ENCODE measurements around the gene WASF3.
"Not testable (repeated sequence)": the region's sequence is repeated elsewhere in the genome, so short reads cannot be mapped to it uniquely, and the experiment has no call there.

Gene WASF3

GRCh38 chr13:26590951-26591350 lies 33.5 kb downstream of the WASF3 start:
- no peak for DNase-seq

DNA sequence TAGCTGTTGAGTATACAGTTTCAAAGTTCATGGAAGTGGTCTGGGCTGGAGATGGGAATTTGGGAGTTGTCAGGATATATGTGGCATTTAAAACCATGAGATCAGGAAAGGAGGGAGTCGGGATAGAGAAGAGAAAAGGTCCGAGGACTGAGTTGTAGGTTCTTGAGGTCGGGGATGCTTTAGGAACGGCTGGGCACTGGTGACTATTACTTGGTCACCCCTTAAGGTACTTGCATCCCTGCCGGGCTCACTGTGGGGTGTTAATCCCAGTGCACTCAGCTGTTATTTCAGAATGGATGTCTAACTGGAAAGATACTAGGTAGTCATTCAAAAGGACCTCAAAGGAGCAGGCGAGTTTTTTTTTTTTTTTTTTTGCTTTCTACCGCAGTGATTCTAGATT lies 34.2 kb downstream of the WASF3 start:
- DNase-seq, result no peak

DNA sequence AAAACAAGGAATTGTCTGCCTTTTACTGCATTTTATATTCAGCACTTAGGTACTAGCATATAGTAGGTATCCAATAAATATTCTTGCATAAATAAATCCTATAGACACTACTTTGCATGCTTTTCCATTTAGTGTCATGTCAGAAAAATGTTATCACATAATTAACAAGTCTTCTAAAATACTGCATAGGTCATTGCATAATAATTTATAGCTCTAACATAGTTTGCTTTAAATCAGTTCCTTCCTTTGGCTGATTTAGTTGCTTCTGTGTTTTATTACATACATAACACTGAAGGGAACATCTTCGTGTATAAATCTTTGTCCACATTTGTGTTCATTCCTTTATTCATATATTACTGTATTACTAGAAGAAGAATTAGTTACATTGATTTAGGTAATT lies 36.2 kb downstream of the WASF3 start:
- DNase-seq, result no peak

DNA sequence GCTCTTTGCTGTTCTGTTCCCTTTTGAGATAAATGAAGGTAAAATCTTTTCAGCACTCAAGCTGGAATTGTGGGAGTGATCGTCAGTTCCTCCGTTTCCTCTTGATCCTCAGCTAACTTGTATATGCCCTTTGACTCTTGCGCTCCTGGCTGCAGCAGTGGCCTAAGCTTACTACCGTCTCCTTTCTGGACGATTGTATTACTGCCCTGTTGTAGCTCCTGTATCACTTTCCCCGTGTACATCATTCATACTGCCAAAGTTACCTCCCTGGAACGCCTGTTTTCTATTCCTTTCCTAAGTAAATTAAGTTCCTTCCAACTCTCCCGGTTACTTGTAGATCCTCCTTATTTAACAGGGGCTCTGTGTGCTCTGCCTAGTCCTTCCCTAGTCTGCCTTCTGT lies 36.9 kb downstream of the WASF3 start:
- DNase-seq, result no peak

- no peak for DNase-seq
Measured at GRCh38 chr13:26596458-26596857, 39.0 kb downstream of the WASF3 start.

- DNase-seq, result no peak
Measured at GRCh38 chr13:26599403-26599802, 41.9 kb downstream of the WASF3 start.

- DNase-seq, result no peak
Measured at GRCh38 chr13:26599860-26600259, 42.4 kb downstream of the WASF3 start.

GRCh38 chr13:26600343-26600742 lies 42.9 kb downstream of the WASF3 start:
- no peak for DNase-seq

- no peak for DNase-seq
Measured at GRCh38 chr13:26601669-26602068, 44.2 kb downstream of the WASF3 start.

GRCh38 chr13:26602783-26603182 lies 45.3 kb downstream of the WASF3 start:
- no peak for DNase-seq

GRCh38 chr13:26604784-26605545 lies 47.5 kb downstream of the WASF3 start:
- DNase-seq, result no peak

- no peak for DNase-seq
Measured at GRCh38 chr13:26605845-26606244, 48.4 kb downstream of the WASF3 start.

GRCh38 chr13:26606631-26607030 lies 49.1 kb downstream of the WASF3 start:
- no peak for DNase-seq

- no peak for DNase-seq
Measured at GRCh38 chr13:26614721-26615120, 57.2 kb downstream of the WASF3 start.

GRCh38 chr13:26616126-26616525 lies 58.6 kb downstream of the WASF3 start:
- no peak for DNase-seq

- DNase-seq, result no peak
Measured at GRCh38 chr13:26618726-26619125, 61.2 kb downstream of the WASF3 start.

GRCh38 chr13:26619358-26619757 lies 61.9 kb downstream of the WASF3 start:
- no peak for DNase-seq

- DNase-seq, result no peak
Measured at GRCh38 chr13:26621731-26622401, 64.4 kb downstream of the WASF3 start.

- DNase-seq, result no peak
Measured at GRCh38 chr13:26623125-26623524, 65.6 kb downstream of the WASF3 start.

DNA sequence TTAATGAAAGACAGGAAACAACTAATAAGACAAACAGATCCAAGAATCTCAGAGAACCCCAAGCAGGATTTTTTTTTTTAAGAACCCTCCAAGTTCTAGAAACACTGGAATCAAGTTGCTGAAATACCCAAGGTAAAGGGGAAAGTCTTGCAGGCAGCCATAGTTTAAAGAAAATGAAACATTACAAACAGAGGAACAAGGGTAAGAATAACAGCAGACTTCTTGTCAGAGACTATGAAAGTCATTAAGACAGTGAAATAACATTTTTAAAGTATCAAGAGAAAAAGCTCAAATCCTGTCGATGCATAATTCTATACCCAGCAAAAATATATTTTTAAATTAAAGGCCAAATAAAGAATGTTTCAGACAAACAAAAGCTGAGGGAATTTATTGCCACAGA lies 67.1 kb downstream of the WASF3 start:
- DNase-seq, result no peak

DNA sequence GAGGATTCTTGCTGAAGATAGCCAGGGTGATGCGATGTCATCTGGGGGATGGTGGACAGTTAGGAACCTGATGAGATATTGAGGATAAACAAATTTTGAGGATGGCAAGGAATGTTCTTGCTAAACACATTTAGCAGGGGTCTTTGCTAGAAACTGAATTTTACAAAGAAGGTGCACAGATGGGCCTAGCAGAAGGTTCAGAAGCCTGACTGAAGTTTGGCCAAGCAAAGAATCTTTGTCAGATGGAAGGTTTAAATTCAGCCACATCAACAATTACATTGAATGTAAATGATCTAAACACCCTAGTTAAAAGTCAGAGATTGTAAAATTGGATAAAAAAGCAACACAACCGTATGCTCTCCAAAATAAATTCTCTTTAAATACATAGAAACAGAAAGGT lies 68.8 kb downstream of the WASF3 start:
- DNase-seq, result no peak

GRCh38 chr13:26628706-26629105 lies 71.2 kb downstream of the WASF3 start:
- no peak for DNase-seq

DNA sequence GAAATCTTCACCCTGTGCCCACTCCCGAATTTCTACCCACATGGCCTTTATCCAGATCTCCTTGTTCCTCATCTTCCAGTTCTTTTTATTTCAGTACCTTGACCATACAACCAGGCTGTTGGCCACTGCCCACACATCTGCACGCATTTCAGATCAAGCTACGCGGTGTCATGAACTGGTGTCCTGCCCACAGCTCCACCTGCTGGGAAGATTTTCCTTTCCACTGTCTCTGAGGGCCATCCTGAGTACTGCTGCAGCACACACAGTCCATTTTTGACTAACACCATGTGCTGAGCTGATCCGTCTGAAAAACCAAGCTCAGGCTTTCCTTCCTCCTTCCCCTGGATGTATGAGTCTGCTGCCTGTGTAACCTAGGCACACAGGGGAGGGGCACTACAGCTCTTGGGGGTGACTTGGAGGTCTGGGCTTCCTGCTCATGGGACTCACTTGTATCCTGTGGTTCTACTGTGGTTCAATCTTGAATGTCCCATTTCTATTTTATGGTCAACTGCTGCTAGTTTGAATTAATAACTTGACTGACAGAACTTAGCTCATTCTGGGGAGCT lies 71.9 kb downstream of the WASF3 start:
- no peak for DNase-seq

- DNase-seq, result not testable (repeated sequence)
Measured at GRCh38 chr13:26635634-26636033, 78.2 kb downstream of the WASF3 start.
